ENCODE results near the gene ALKBH4.

DNA sequence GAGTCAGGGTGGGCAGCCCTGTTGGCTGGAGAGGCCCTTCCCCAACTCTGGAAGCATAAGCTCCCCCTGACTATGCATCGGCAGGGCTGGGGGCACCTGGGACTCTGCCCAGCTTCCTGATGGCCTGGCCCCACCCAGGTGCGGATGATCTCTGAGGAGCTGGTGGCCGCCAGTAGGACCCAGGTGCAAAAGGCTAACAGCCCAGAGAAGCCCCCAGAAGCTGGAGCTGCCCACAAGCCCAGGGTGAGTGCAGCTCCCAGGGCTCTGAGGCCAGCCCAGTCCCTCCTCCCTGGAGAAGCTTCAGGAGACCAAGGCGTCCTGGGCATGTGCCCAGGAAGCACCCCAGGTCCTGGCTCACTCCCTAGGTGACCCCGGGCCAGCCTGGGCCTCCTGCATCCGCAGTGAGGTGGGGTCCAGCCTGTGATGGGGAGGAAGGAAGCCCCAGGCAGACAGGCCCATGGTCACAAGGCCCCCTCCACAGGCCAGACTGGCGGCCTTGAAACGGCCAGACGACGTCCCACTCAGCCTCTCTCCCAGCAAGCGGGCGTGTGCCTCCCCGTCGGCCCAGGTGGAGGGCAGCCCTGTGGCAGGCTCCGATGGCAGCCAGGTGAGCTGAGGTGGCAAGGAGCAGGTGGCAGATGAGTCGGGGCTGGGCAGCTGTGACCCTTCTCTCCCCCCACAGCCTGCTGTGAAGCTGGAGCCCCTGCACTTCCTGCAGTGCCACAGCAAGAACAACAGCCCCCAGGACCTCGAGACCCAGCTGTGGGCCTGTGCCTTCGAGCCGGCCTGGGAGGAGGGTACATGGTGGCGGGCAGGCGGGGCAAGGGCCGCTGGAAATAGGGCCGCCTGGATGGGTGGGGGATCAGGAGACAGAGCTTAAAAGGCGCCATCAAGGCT lies 3.2 kb upstream of the ALKBH4 start:
- TF ChIP-seq POLR2AphosphoS5 (IDR thresholded peaks at IDR 0.05; ENCODE audit: low read depth, low read length), result no peak
- TF ChIP-seq TAF1 (IDR thresholded peaks at IDR 0.05; ENCODE audit: low read depth, low read length), result no peak
